GM21717 (cell line): ENCODE measurements around the gene MAPK8IP2.
"Not testable (repeated sequence)": the region's sequence is repeated elsewhere in the genome, so short reads cannot be mapped to it uniquely, and the experiment has no call there.

Source experiments
- ATAC-seq: cut with Tn5 transposase; IDR thresholded peaks from one replicate; pipeline ENCODE4 v1.9.1; 2021; ENCODE audit warnings: mild to moderate bottlenecking, moderate library complexity; ENCODE audit not compliant: unreplicated experiment

Gene MAPK8IP2

GRCh38 chr22:50597097-50597496 lies 3.5 kb upstream of the MAPK8IP2 start:
- ATAC-seq, result no peak

- ATAC-seq, result no peak
Measured at GRCh38 chr22:50599816-50600455, 657 bp upstream of the MAPK8IP2 start.

- ATAC-seq, result no peak
Measured at GRCh38 chr22:50600967-50601668, 525 bp downstream of the MAPK8IP2 start.

- ATAC-seq, result no peak
Measured at GRCh38 chr22:50601669-50602337, 1.2 kb downstream of the MAPK8IP2 start.

GRCh38 chr22:50602338-50602700 lies 1.7 kb downstream of the MAPK8IP2 start:
- ATAC-seq, result no peak

- no peak for ATAC-seq
Measured at GRCh38 chr22:50603511-50604255, 3.1 kb downstream of the MAPK8IP2 start.

GRCh38 chr22:50604256-50605001 lies 3.8 kb downstream of the MAPK8IP2 start:
- no peak for ATAC-seq

GRCh38 chr22:50605002-50605612 lies 4.5 kb downstream of the MAPK8IP2 start:
- no peak for ATAC-seq

- ATAC-seq, result no peak
Measured at GRCh38 chr22:50605613-50606074, 5.1 kb downstream of the MAPK8IP2 start.

- ATAC-seq, result no peak
Measured at GRCh38 chr22:50606165-50606945, 5.8 kb downstream of the MAPK8IP2 start.

GRCh38 chr22:50606946-50607658 lies 6.5 kb downstream of the MAPK8IP2 start:
- no peak for ATAC-seq

GRCh38 chr22:50607659-50608020 lies 7.0 kb downstream of the MAPK8IP2 start:
- no peak for ATAC-seq

GRCh38 chr22:50608058-50608840 lies 7.7 kb downstream of the MAPK8IP2 start:
- not testable (repeated sequence) for ATAC-seq

- no peak for ATAC-seq
Measured at GRCh38 chr22:50608996-50609395, 8.4 kb downstream of the MAPK8IP2 start.

GRCh38 chr22:50609599-50609998 lies 9.0 kb downstream of the MAPK8IP2 start:
- no peak for ATAC-seq

GRCh38 chr22:50610041-50610451 lies 9.5 kb downstream of the MAPK8IP2 start:
- no peak for ATAC-seq

- no peak for ATAC-seq
Measured at GRCh38 chr22:50610581-50610980, 10.0 kb downstream of the MAPK8IP2 start.
